ENCODE measurements around the gene ADAP1. TPM values are rescaled to one million over a fixed set of nuclear protein-coding genes. Genes with fewer than 3 reads are reported as not detected.

The ADAP1 gene
- total and polyA plus RNA-seq, 12 donors, result 2.3 to 14.9 (median 9.7) TPM

GRCh38 chr7:855686-856369, 98.7 kb downstream of the ADAP1 start:
- DNase-seq (no peak), ATAC-seq (peak in 1 of 8 donors; percentile 11)
- Histone ChIP-seq H3K27ac (no peak overlapping the region), H3K27me3 (no peaks in the 10 kb centered on the region), H3K9me3 (no peaks in the 10 kb centered on the region), H3K4me3 (no peak overlapping the region), H3K36me3 (peaks cover 6 to 100% (median 68%) of the 10 kb centered on the region in 9 donors), H3K4me1 (peaks cover 0 to 11% (median 4%) of the 10 kb centered on the region in 9 donors)
- intact Hi-C loops (cut with DNase I), result loop anchor here in 1 of 10 donors (10.0 kb wide), 1 partner anchor 71 kb away; no protein-coding TSS in a partner anchor
- 94% methylated on average over 29 of the region's 29 CpGs for WGBS, 2 donors
- no peak for TF ChIP-seq CTCF (IDR thresholded peaks at IDR 0.05)

GRCh38 chr7:854118-854775, 100.2 kb downstream of the ADAP1 start:
- no peaks in the 10 kb centered on the region for H3K27me3 ChIP-seq
- no peak overlapping the region for H3K27ac ChIP-seq
- H3K4me3 ChIP-seq, result no peak overlapping the region
- 92 to 94% methylated on average over 32 of the region's 32 CpGs for WGBS, 2 donors
- peaks cover 0 to 12% (median 4%) of the 10 kb centered on the region in 9 donors for H3K4me1 ChIP-seq
- no peaks in the 10 kb centered on the region for H3K9me3 ChIP-seq
- ATAC-seq, result peak in 1 of 8 donors; percentile 16
- intact Hi-C loops (cut with DNase I), result loop anchor here in 1 of 10 donors (10.0 kb wide), 1 partner anchor 69 kb away; no protein-coding TSS in a partner anchor
- TF ChIP-seq CTCF (IDR thresholded peaks at IDR 0.05), result no peak
- DNase-seq, result no peak
- H3K36me3 ChIP-seq, result peaks cover 0 to 100% (median 69%) of the 10 kb centered on the region in 9 donors

GRCh38 chr7:853366-854117, 100.9 kb downstream of the ADAP1 start:
- Histone ChIP-seq H3K36me3 (peaks cover 0 to 100% (median 70%) of the 10 kb centered on the region in 9 donors), H3K9me3 (no peaks in the 10 kb centered on the region), H3K27me3 (no peaks in the 10 kb centered on the region), H3K27ac (no peak overlapping the region), H3K4me3 (no peak overlapping the region), H3K4me1 (peaks cover 0 to 12% (median 4%) of the 10 kb centered on the region in 9 donors)
- DNase-seq (no peak), ATAC-seq (no peak)
- TF ChIP-seq CTCF (IDR thresholded peaks at IDR 0.05), result no peak
- WGBS, 2 donors, result 88 to 90% methylated on average over 33 of the region's 33 CpGs
- intact Hi-C loops (cut with DNase I), result loop anchor here in 1 of 10 donors (10.0 kb wide), 1 partner anchor 69 kb away; no protein-coding TSS in a partner anchor

GRCh38 chr7:851204-851603, 103.3 kb downstream of the ADAP1 start:
- intact Hi-C loops (cut with DNase I), result loop anchor here in 1 of 10 donors (10.0 kb wide), 1 partner anchor 66 kb away; no protein-coding TSS in a partner anchor
- peaks cover 0 to 12% (median 4%) of the 10 kb centered on the region in 9 donors for H3K4me1 ChIP-seq
- H3K36me3 ChIP-seq, result peaks cover 0 to 91% (median 55%) of the 10 kb centered on the region in 9 donors
- peak in 4 of 8 donors; percentile 30 to 48 (median 38) for ATAC-seq
- WGBS, 2 donors, result 71 to 73% methylated on average over 14 of the region's 14 CpGs
- TF ChIP-seq CTCF (IDR thresholded peaks at IDR 0.05), result peak in 1 of 9 donors; percentile 15
- H3K4me3 ChIP-seq, result no peak overlapping the region
- no peaks in the 10 kb centered on the region for H3K27me3 ChIP-seq
- DNase-seq, result no peak
- H3K9me3 ChIP-seq, result no peaks in the 10 kb centered on the region
- H3K27ac ChIP-seq, result no peak overlapping the region

Data from heart right ventricle (tissue), 16 donors.